DMS79 treated with DMSO at 0.1 percent for 48 hours (cell line): Measurements from ENCODE around the gene OCSTAMP.

Experiments used
- DNase-seq: peaks from one replicate; lab custom pipeline; 2025; lab: John Stamatoyannopoulos, UW

Gene OCSTAMP

DNA sequence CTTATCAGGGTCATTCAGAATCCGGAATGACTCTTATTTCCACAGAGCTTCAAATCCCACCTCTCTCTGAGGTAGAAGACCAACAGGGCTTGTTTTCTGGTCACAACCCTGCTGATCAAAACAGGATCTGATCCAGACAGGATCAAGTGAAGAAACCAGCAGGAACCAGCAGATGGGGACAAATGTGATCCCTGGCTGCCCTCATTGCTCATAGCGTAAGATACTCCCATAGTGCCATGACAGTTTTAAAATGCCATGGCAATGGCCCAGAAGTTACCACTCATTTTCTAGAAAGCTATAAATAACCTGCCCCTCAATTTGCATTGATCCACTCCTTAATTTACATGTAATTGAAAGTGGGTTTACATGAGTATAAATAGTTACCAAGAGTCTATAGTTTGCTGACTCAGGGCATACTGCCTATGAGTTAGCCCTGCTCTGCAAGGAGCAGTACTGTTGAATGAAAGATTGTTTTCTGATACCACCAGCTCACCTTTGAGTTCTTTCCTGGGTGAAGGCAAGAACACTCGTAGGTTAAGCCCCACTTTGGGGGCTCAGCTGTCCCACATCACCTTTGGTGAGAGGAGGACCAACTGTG, 30.9 kb downstream of the OCSTAMP start:
- no peak for DNase-seq

DNA sequence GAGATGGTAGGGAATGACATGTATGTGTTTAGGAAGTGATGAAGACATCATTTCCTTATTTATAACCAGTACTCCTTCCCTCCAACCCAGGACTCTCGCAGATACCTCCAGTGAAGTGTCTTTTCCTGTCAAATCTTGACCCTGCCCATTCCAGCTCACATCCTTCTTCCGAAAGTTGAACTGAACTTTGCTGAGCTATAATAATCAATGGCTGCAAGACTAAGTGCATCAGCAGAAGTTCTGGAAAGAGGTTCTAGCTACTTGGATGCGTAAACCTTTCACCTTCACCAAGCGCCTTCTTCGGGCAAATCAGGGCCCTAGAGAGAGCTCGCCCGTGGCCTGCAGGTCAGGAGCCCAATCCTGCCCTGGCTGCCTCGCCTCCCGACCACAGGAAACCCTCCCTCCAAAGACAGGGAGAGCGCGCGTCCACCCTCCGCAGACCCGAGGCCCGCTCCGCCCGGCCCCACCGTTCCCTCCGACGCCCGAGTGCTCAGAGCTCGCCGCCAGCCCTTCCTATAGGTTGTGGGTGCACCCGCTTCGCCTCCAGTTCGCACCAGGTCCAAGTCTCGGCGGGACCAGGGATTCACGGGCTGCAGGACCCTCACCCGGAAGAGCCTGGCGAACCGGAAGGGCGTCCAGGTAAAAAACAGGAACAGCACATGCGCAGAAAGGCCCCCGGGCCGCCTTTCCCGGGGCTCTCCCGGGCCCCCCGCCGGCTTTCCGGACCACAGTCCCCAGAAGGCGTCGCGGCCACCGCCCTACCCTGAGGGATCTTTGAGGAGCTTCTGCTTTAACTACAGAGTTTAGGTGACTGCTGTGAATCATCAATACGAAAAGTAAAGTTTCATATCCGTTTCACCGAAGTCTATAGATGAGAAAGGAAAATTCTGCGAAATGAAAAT, 37.3 kb downstream of the OCSTAMP start, which contains the start of gene ZNF334:
ZNF334 (minus strand) TSS at position 617 of the 902 bp plus-strand sequence. CDS start 1,457 bp downstream, outside the sequence.
- DNase-seq, result peak; percentile 69

DNA sequence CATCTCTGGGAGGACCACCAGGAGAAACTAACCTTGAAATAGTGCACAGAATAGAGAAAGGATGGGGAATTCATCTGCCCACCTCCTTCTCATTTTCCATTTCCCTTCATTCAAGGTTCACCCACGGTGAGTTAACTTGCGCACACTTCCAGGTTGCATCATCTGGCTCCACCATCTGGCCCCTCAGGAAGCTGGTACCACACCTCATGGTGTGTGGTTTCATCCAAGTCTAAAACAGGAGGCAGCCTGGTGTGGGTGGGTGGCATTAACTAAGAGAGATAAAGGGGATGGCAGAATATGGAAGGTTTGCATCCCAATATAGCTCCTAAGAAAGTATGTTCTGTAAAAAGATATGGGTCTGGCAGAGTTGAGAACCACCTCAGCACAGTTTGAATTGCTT, 40.9 kb downstream of the OCSTAMP start:
- DNase-seq, result no peak

DNA sequence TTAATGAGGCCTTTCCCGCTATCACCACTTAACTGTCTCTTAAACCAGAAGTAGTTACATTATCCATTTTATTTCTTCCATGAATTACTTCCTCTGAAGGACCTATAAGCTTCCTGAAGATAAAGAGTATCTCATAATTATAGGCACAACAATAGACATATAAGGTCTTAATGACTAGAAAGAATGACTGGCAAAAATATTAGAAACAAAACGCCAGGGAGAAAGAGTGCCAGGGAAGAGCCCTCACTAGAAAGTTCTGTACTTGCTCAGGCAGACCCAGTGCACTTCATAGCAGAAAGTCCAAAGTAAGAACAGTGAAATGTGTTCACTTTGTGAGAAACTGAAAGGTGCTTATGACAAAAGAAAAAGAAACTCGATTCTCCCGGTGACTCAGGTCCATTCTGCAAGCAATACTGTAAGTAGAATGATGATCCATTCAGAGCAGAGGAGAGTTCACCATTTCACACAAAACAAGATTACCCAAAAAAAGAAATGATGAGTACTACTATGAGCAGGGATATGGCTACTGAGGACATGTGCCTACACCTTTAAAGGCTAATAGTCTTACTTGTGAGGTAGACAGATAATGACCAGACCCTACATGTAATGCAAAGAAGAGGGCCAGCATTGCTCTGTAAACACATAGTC, 42.6 kb downstream of the OCSTAMP start:
- no peak for DNase-seq

DNA sequence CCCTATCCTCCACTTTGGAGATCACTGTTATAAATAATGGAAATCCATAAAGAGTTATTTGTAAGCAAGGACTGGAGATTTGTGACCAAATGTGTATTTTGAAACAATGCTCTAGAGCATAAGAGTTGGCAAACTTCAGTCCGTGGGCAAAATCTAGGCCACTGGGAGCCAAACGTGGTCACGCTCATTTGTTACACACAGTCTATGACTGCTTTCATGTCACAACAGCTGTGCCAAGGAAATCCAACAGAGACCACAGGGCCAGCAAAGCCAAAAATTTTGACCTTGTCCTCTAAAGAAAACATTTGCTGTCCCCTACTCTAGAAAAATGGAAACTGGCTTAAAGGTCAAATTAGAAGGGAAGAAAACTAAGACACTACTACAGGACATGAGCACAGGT, 44.9 kb downstream of the OCSTAMP start:
- no peak for DNase-seq

DNA sequence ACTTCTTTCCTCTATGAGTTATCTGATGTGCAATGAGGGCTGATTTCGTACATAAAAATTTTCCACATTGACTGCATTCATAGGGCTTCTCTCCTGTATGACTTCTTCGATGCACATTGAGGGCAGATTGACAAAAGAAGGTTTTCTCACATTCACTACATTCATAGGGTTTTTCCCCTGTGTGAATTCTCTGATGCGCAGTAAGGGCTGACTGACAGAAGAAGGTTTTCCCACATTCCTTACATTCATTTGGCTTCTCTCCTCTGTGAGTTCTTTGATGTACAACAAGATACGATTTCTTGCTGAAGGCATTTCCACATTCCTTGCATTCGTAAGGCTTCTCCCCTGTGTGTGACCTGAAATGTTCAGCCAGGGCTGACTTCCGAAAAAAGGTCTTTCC, 48.5 kb downstream of the OCSTAMP start:
- no peak for DNase-seq

DNA sequence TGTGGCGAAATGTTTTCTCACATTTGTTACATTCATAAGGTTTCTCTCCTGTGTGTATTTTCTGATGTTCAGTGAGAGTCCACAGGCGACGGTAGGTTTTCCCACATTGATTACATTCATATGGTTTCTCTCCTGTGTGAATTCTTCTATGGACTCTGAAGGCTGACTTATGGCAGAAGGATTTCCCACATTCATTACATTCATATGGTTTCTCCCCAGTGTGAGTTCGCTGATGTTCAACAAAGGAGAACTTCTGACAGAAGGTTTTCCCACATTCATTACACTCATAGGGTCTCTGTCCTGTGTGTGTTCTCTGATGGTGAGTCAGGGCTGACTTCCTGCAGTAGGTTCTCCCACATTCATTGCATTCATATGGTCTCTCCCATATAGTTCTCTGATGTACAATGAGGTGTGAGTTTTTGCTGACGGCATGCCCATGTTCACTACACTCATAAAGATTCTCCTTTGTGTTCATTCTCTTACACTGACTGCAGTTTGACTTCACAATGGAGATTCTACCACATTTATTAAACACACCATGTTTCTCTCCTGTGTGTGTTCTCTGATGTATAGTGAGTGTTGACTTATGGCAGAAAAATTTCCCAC, 49.0 kb downstream of the OCSTAMP start:
- DNase-seq, result no peak

DNA sequence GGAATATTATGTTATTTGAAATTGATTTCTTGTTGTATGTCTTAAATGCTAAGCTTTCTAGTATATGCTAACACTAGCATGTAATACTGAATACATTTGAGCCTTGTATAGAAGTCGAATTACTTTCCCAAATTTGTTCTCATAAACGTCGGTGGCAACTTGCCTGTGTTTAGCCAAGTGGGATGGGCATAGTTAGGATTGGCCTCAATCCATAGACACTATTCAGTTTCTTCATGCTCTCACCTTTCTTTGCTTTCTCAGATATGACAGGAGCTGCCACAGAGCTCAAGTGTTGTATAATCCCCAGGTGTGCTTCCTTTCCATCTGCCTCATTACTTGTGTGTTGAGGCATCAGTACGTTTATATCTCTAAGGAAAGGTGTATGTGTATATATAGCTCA, 56.4 kb downstream of the OCSTAMP start:
- DNase-seq, result no peak

DNA sequence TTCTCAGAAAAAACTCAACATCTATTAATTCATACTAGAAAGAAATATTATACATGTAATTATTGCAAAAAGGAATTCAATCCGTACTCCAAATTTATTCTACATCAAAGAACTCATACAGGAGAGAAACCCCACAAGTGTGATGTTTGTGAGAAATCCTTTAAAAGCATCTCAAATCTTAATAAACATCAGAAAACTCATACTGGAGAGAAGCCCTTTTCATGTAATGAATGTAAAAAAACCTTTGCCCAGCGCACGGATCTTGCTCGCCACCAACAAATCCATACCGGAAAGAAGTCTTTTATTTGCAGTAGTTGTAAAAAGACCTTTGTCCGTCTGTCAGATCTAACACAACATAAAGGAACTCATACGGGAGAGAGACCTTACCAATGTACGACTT, 59.1 kb downstream of the OCSTAMP start:
- no peak for DNase-seq
